Measurements from ENCODE around the gene SETD1B.

SETD1B gene

DNA sequence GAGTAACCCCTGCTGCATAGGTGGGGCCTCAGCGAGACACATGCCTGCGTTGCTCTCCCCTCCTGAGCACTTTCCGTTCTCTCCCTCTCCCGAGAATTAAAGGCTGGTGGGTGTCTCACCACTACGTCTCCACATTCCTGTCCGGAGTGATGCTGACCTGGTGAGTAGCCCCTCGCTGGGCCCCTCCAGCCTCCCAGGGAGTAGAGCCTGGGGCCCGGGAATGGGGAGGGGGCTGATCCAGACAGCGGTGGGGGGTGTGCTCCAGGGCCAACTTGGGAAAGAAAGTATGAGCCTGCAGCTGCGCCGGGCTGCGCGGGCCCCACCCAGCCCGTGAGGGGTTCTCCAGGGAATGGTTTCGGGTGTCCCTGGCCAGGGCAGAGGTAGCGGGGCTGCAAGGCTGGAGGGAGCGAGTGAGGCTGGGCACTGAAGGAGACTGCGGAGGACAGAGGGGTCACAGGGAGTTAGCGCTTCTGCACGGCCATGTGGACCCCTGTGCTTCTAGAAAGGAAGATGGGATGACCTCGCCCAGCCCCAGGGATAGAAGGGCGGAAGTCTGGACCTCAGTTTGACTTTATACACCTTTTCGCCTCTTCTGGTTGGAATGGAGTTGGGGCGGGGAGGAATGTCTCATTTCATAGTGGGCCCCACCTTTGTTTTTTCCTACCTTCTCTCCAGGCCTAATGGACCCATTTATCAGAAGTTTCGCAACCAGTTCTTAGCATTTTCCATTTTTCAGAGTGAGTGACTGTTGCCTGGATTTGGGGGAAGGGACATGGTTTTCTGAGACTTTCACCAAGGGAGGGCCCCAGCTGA is 32.8 kb upstream of the SETD1B start:
- TF ChIP-seq, protein P1, sequence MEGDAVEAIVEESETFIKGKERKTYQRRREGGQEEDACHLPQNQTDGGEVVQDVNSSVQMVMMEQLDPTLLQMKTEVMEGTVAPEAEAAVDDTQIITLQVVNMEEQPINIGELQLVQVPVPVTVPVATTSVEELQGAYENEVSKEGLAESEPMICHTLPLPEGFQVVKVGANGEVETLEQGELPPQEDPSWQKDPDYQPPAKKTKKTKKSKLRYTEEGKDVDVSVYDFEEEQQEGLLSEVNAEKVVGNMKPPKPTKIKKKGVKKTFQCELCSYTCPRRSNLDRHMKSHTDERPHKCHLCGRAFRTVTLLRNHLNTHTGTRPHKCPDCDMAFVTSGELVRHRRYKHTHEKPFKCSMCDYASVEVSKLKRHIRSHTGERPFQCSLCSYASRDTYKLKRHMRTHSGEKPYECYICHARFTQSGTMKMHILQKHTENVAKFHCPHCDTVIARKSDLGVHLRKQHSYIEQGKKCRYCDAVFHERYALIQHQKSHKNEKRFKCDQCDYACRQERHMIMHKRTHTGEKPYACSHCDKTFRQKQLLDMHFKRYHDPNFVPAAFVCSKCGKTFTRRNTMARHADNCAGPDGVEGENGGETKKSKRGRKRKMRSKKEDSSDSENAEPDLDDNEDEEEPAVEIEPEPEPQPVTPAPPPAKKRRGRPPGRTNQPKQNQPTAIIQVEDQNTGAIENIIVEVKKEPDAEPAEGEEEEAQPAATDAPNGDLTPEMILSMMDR (IDR thresholded peaks at IDR 0.05; ENCODE audit: low read depth, low read length) = no peak
- H3K4me3 ChIP-seq (ENCODE audit: low read depth, low read length) = no peak overlapping the region
- H3K27me3 ChIP-seq = no peaks in the 10 kb centered on the region
- H3K9me3 ChIP-seq = no peaks in the 10 kb centered on the region
- H3K4me1 ChIP-seq = peaks cover 34% of the 10 kb centered on the region
- peaks cover 8% of the 10 kb centered on the region for H3K36me3 ChIP-seq
- DNase-seq = no peak

GRCh38 chr12:121773011-121773777 is 30.6 kb upstream of the SETD1B start:
- DNase-seq = peak; percentile 82

GRCh38 chr12:121774968-121775474 is 28.8 kb upstream of the SETD1B start:
- Histone ChIP-seq H3K27me3 (no peaks in the 10 kb centered on the region), H3K4me1 (peaks cover 7% of the 10 kb centered on the region), H3K36me3 (peaks cover 6% of the 10 kb centered on the region; the same call in 1 of the 2 replicates), H3K4me3 (ENCODE audit: low read depth, low read length) (no peak overlapping the region), H3K9me3 (no peaks in the 10 kb centered on the region)
- TF ChIP-seq, protein P1 (IDR thresholded peaks at IDR 0.05; ENCODE audit: low read depth, low read length) = no peak
- DNase-seq = no peak

More at GRCh38 chr12:121773011-121773777, 30.6 kb upstream of the SETD1B start:
- no peaks in the 10 kb centered on the region for H3K27me3 ChIP-seq
- peaks cover 5% of the 10 kb centered on the region; the same call in 1 of the 2 replicates for H3K36me3 ChIP-seq
- peaks cover 12% of the 10 kb centered on the region for H3K4me1 ChIP-seq
- TF ChIP-seq, protein P1 (IDR thresholded peaks at IDR 0.05; ENCODE audit: low read depth, low read length) = peak; percentile 90
- no peaks in the 10 kb centered on the region for H3K9me3 ChIP-seq
- no peak overlapping the region for H3K4me3 ChIP-seq (ENCODE audit: low read depth, low read length)

DNA sequence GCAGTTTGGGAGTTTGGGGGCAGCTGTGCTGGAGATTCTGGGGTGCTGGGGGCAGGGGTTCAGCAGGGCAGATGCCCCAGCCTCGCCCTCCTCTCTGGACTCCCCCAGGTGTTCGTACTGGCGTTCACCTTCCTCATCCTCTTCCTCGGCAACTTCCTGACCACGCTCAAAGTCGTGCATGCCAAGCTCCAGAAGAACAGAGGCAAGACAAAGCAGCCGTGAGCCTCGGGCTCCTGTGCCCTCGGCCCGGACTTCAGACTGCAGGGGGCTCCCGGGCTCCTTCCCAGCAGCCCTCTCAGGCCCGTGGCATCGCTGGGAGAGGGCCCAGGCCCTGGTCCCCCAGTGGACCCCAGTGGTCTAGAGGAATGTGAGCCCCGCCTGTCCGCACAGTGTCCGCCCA is 28.3 kb upstream of the SETD1B start:
- peaks cover 7% of the 10 kb centered on the region for H3K4me1 ChIP-seq
- H3K4me3 ChIP-seq (ENCODE audit: low read depth, low read length) = no peak overlapping the region
- DNase-seq = no peak
- TF ChIP-seq, protein P1 (IDR thresholded peaks at IDR 0.05; ENCODE audit: low read depth, low read length) = no peak
- no peaks in the 10 kb centered on the region for H3K9me3 ChIP-seq
- H3K36me3 ChIP-seq = peaks cover 11% of the 10 kb centered on the region; the same call in 1 of the 2 replicates
- H3K27me3 ChIP-seq = no peaks in the 10 kb centered on the region

DNA sequence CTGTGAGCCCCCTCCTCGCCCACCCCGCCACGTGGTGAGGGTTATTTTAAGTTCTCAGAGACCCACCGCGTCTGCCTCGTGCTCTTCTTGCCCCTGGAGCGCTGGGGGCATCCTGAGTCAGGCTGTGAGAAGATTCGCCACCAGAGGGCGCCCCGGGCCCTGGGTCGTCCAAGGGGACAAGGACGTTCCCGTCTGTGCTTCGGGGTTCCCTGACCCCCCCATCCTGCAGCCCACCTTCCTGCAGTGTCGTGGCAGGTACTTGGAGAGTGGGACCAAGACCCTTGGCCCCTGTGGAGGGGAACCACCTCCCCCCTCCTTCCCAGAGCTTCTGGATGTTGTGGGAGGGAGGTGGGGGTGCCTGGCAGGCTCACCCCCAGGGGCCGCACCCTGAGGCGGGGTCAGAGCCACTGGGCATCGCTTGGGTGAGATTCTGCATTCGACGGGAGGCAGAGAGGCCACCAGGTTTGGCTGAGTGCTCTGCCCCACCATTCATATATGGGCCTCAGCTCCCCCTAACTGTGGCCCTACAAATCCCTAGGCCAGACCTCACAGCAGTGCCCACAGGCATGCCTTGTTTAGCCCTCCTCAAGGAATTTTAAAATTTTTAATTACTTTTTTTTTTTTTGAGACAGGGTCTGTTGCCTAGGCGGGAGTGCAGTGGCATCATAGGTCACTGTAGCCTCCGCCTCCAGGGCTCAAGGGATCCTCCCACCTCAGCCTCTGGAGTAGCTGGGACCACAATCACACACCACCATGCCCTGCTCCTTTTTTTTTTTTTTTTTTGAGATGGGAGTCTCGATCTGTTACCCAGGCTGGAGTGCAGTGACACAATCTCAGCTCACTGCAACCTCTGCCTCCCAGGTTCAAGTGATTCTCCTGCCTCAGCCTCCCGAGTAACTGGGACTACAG is 27.4 kb upstream of the SETD1B start:
- Histone ChIP-seq H3K9me3 (no peaks in the 10 kb centered on the region), H3K4me1 (peaks cover 7% of the 10 kb centered on the region), H3K4me3 (ENCODE audit: low read depth, low read length) (no peak overlapping the region), H3K27me3 (no peaks in the 10 kb centered on the region), H3K36me3 (peaks cover 13% of the 10 kb centered on the region; the same call in 1 of the 2 replicates)
- TF ChIP-seq, protein P1 (IDR thresholded peaks at IDR 0.05; ENCODE audit: low read depth, low read length) = peak; percentile 83
- peak; percentile 88 for DNase-seq

Data from BE2C (cell line).